HPDE6-E6E7 (cell line): ENCODE data around the gene CT45A9.
"Not testable (repeated sequence)": the region's sequence is repeated elsewhere in the genome, so short reads cannot be mapped to it uniquely, and the experiment has no call there.

Experiments used
- DNase-seq: peaks from one replicate; pipeline ENCODE4 v3.0.0; 2011; ENCODE audit warnings: missing footprints; ENCODE audit errors: extremely low spot score

Gene CT45A9, protein sequence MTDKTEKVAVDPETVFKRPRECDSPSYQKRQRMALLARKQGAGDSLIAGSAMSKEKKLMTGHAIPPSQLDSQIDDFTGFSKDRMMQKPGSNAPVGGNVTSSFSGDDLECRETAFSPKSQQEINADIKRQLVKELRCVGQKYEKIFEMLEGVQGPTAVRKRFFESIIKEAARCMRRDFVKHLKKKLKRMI

GRCh38 chrX:135871712-135872111 is at the start of gene CT45A9:
TSS of gene CT45A9 (minus strand) at chrX:135871812. CDS start at chrX:135868061, 3,751 bp downstream.
- DNase-seq, result not testable (repeated sequence)

DNA sequence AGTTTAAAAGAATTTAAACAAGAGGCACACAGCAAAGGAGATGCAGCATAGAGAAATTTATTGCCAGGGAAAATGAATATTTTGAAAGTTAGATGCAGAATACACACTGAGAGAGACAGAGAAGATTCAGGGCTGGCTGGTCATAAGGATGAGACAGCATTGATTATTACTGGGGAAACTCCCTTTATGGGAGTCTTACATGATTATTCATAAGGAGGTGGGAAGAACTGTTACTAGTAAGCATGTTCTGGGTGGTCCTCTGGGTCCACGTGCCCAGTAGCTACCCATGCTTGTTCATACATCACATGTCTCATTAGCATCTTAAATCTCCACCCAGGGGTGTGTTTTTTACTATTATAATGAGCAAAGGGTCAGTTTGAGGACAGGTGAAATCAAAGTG is 48.9 kb upstream of the CT45A9 start:
- DNase-seq, result not testable (repeated sequence)

DNA sequence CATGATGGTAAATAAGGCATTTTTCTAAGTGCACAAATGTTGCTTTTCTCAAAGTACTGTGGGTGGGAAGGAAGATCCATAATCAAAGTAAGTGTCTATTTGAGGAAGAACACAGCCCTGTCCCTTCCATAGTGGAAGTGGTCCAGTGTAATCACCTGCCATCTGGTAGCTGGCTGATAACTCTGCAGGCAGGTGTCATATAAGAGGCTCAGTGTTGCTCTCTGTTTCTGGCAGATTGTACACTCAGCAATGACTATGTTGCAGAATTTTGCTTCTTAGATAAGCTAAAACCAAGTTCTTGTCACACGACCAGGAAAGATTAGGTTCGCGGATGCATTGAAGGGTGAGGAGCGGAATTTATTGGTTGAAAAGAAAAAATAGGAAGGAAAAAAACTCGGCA is 42.8 kb upstream of the CT45A9 start:
- DNase-seq, result no peak

DNA sequence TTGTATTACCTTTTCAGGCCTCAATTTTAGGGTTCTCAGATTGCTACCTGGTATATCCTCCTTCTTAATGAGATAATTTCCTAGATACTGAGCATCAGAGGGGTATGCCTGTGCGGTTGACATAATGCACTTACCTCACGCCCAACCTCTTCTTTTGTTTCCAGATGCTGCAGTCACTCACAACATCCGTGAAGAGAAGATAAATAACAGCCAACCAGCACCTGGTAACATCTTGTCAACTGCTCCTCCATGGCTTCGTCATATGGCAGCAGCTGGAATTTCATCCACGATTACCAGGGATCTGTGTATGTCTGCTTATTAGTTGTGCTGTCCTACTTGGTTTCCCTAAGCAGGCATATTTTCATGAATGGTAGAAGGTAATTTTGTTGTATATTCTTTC is 38.6 kb upstream of the CT45A9 start:
- no peak for DNase-seq

DNA sequence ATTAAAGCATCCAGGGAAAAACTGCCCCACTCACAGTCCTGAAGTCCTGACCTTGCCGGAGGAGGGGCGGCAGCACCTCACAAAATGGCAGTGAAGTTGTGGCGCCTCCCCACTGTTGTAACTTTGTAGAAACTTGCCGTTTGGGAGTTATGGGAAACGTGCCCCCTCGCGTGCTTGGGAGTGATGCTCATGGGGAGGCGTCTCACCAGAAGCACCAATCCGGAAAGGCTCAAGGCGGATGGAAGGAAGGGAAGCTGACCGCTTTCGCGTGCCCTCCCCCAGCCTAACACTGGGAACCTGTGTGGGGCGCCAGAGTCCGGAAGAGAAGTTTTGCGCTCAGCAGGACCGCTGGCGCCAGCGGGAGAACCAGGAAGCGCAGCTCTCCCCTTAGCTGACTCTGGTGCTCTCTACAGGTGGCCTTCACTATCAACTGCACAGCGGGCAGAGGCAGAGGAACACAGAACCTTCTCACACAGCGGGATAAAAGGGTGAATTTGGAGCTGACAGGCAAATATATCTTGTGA is 21.7 kb upstream of the CT45A9 start, which contains the start of the genes CT45A10 and SAGE1:
CT45A10 (minus strand) TSS at position 151 of the 524 bp plus-strand sequence. CDS start 8,100 bp downstream, outside the sequence.
SAGE1 (plus strand) TSS at position 423 of the 524 bp plus-strand sequence. CDS start 2,527 bp downstream, outside the sequence.
- DNase-seq, result no peak

DNA sequence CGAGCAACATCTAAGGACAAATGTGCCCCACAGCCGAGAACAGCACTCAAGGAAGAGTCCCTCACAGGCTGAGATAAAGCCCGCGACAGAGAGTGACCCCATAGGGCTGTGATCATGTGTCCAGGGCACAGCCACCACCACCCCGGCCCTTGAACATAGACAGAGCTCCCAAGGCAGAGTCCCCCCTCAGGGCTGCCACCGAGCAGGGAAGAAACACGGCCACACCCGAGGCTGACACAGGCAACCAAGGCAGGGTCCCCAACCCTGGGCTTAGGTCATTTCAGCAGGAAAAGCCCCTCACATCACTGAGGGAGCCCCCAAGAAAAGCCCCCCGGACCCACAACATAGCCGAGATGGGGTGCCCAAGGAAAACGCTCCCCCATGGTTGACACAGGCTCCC is 21.2 kb upstream of the CT45A9 start:
- DNase-seq, result no peak

GRCh38 chrX:135890087-135890585 is 18.5 kb upstream of the CT45A9 start:
- DNase-seq, result no peak

DNA sequence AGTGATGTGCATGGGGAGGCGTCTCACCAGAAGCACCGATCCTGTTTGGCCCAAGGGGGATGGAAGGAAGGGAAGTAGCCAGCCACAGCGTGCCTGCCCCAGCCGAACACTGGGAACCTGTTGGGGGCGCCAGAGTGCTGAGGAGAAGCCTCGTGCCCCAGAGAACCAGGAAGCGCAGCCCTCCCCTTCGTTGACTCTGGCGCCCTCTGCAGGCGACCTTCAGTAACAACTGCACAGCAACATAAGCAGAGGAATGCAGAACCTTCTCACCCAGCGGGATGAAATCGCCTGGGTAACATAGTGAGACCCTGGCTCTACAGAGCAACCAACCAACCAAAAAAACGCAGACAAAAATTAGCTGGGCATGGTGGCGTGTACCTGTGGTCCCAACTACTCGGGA is 17.4 kb upstream of the CT45A9 start:
- DNase-seq, result not testable (repeated sequence)

DNA sequence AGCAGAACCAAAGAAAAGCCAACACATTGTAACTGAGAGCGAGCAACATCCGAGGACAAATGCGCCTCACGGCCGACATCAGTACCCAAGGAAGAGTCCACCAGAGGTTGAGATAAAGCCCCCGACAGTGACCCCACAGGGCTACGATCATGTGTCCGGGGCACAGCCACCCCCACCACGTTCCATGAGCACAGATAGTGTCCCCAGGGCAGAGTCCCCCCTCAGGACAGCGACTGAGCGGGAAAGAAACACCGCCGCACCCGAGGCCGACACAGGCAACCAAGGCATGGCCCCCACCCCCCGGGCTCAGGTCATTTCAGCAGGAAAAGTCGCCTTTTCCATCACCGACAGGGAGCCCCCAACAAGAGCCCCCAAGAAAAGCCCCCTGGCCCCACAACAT is 16.6 kb upstream of the CT45A9 start:
- not testable (repeated sequence) for DNase-seq

DNA sequence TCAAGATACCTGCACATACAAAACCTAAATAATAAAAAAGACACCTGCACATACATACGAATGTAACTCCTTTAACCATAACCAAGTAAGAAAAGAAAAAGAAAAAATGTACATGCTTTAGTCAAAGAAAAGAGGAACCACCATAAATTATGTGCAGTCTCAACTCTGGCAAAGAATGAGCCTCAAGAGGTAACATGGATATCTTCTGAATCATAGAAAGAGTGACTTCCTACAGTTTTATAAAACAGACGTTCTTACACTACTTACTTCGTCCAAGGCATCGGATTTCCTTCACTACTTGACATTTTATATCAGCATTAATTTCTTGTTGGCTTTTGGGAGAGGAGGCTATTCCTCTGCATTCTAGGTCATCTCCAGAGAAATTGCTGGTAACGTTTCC is 11.1 kb upstream of the CT45A9 start:
- not testable (repeated sequence) for DNase-seq

DNA sequence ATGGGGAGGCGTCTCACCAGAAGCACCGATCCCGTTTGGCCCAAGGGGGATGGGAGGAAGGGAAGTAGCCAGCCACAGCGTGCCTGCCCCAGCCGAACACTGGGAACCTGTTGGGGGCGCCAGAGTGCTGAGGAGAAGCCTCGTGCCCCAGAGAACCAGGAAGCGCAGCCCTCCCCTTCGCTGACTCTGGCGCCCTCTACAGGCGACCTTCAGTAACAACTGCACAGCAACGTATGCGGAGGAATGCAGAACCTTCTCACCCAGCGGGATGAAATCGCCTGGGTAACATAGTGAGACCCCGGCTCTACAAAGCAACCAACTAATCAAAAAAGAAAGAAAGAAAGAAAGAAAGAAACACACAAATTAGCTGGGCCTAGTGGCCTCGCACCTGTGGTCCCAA is 17.2 kb downstream of the CT45A9 start, which contains the start of gene CT45A8:
CT45A8 (minus strand) TSS at position 101 of the 400 bp plus-strand sequence. CDS start 3,755 bp downstream, outside the sequence.
- DNase-seq, result not testable (repeated sequence)

DNA sequence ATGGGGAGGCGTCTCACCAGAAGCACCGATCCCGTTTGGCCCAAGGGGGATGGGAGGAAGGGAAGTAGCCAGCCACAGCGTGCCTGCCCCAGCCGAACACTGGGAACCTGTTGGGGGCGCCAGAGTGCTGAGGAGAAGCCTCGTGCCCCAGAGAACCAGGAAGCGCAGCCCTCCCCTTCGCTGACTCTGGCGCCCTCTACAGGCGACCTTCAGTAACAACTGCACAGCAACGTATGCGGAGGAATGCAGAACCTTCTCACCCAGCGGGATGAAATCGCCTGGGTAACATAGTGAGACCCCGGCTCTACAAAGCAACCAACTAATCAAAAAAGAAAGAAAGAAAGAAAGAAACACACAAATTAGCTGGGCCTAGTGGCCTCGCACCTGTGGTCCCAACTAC is 34.4 kb downstream of the CT45A9 start, which contains the start of gene CT45A7:
CT45A7 (minus strand) TSS at position 101 of the 400 bp plus-strand sequence. CDS start 3,747 bp downstream, outside the sequence.
- DNase-seq, result not testable (repeated sequence)

DNA sequence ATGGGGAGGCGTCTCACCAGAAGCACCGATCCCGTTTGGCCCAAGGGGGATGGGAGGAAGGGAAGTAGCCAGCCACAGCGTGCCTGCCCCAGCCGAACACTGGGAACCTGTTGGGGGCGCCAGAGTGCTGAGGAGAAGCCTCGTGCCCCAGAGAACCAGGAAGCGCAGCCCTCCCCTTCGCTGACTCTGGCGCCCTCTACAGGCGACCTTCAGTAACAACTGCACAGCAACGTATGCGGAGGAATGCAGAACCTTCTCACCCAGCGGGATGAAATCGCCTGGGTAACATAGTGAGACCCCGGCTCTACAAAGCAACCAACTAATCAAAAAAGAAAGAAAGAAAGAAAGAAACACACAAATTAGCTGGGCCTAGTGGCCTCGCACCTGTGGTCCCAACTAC is 51.7 kb downstream of the CT45A9 start, which contains the start of gene CT45A2:
CT45A2 (minus strand) TSS at position 101 of the 400 bp plus-strand sequence. CDS start 3,747 bp downstream, outside the sequence.
- not testable (repeated sequence) for DNase-seq
